RWPE2 (cell line): Measurements from ENCODE around the gene GNAQ.
"Not testable (repeated sequence)": the region's sequence is repeated elsewhere in the genome, so short reads cannot be mapped to it uniquely, and the experiment has no call there.

Experiments used
- ATAC-seq: fragments of 200-7000 bp; cut with Tn5 transposase; 3 replicates; pipeline ENCODE4 v1.9.1; 2021; ENCODE audit warnings: low read depth
- DNase-seq: peaks from one replicate; pipeline ENCODE4 v3.0.0-alpha.2; 2020; ENCODE audit warnings: low spot score
- H3K27ac ChIP-seq: fragments of 450-650 bp; 2 replicates; pipeline ENCODE4 v1.5.1; 2017; ENCODE audit warnings: mild to moderate bottlenecking; ENCODE audit not compliant: poor library complexity, severe bottlenecking
- H3K27me3 ChIP-seq: fragments of 250-450 bp; sonication (Bioruptor Pico); 2 replicates; pipeline ENCODE4 v1.5.1; 2021; ENCODE audit warnings: mild to moderate bottlenecking, moderate library complexity; ENCODE audit not compliant: insufficient read depth, poor library complexity, severe bottlenecking
- H3K36me3 ChIP-seq: fragments of 250-450 bp; sonication (Bioruptor Pico); 2 replicates; pipeline ENCODE4 v1.5.1; 2020; ENCODE audit warnings: low read depth, mild to moderate bottlenecking, moderate library complexity
- H3K4me1 ChIP-seq: fragments of 250-450 bp; sonication (Bioruptor Pico); 2 replicates; pipeline ENCODE4 v1.5.1; 2021; ENCODE audit warnings: mild to moderate bottlenecking, moderate library complexity; ENCODE audit not compliant: insufficient read depth, poor library complexity, severe bottlenecking
- H3K4me3 ChIP-seq: fragments of 250-450 bp; sonication (Bioruptor Pico); 2 replicates; pipeline ENCODE4 v1.5.1; 2021; ENCODE audit warnings: mild to moderate bottlenecking, moderate library complexity; ENCODE audit not compliant: severe bottlenecking
- H3K9me3 ChIP-seq: fragments of 250-450 bp; sonication (Bioruptor Pico); 2 replicates; pipeline ENCODE4 v1.5.1; 2021; ENCODE audit warnings: mild to moderate bottlenecking, moderate library complexity; ENCODE audit not compliant: severe bottlenecking
- CTCF ChIP-seq: fragments of 450-650 bp; IDR thresholded peaks from one replicate; pipeline ENCODE4 v1.5.1; 2017; ENCODE audit warnings: mild to moderate bottlenecking, moderate library complexity; ENCODE audit not compliant: poor library complexity, severe bottlenecking

Gene GNAQ

DNA sequence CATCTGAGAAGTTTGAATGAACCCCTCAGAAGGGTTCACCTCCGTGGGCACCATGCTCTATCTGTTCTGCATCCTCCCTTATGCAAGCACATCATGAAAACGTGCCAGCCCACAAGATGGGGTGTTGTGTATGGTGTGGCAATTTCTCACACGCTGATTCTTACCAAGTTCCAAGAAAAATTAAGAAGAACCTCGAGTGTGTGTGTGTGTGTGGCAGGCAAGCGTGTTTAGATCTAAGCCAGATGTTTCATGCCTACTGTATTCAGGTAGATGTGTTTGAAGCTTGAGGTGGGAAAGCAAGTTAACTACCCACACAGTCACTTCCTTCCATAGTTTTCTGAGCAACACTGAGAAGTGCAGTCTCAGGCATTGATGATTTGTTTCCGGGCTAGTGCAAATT, 305.8 kb downstream of the GNAQ start:
- Histone ChIP-seq H3K4me1 (no peaks in the 10 kb centered on the region), H3K27me3 (no peaks in the 10 kb centered on the region), H3K4me3 (no peak overlapping the region), H3K36me3 (peaks cover 6% of the 10 kb centered on the region), H3K27ac (no peak overlapping the region), H3K9me3 (no peaks in the 10 kb centered on the region)
- DNase-seq = no peak
- no peak for TF ChIP-seq CTCF
- no peak for ATAC-seq

DNA sequence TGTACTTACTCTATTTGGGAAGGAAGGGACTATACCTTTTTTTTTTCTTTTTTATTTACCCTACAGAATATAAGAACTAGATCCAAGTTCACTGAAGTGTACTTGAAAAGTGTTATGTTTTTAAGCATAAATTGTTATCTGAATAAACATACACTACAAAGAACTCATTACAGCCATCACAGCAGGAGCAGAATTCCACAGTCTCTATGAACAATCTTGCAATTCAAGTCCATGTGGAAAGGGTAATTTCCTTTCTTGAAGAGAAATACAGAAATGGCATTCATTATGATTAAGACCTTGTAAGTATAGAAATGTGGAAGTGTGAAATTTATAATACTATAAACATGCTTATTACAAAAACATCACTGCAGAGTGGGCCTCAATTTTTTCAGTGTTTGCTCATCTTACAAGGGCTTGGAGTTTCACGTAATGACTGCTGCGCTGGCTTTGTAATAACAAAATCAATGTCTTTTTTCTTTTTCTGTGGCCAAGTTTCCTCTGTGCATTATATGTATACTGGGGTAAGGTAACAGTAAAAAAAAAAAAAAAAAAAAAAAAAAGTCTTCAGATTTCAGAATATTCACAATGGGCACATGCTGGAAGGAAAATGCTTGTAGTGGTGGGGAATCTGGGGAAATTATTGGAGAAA, 306.4 kb downstream of the GNAQ start:
- no peak for TF ChIP-seq CTCF
- no peak for ATAC-seq
- peaks cover 6% of the 10 kb centered on the region for H3K36me3 ChIP-seq

GRCh38 chr9:77721156-77721555, 310.5 kb downstream of the GNAQ start:
- not testable (repeated sequence) for H3K9me3 ChIP-seq, H3K4me1 ChIP-seq, DNase-seq, ATAC-seq, H3K36me3 ChIP-seq, H3K4me3 ChIP-seq, H3K27me3 ChIP-seq, H3K27ac ChIP-seq

More for the DNA sequence above, 306.4 kb downstream of the GNAQ start:
- no peaks in the 10 kb centered on the region for H3K9me3 ChIP-seq
- no peak for DNase-seq
- no peak overlapping the region for H3K4me3 ChIP-seq
- no peaks in the 10 kb centered on the region for H3K27me3 ChIP-seq
- H3K4me1 ChIP-seq = no peaks in the 10 kb centered on the region
- H3K27ac ChIP-seq = no peak overlapping the region

DNA sequence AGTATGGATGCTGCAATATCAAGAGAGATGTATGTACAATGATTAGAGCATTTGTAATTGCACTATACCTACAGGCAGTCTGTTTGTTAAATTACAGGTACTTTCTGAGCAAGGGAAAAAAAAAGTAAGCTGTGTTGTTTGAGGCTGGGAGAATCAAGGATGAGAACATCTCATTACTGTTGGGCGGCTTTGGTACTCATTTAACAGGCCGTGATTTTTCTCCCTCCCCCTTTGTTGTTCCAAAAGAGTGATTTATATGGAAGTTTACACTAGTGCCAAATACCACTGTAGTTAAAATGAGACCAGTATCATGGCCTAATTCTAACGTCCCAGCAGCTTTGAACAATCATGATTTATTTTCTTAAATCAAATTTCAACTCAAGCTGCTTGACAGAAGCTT, 312.3 kb downstream of the GNAQ start:
- DNase-seq (no peak), ATAC-seq (no peak)
- Histone ChIP-seq H3K27ac (no peak overlapping the region), H3K4me1 (peaks cover 9% of the 10 kb centered on the region), H3K36me3 (peaks cover 3% of the 10 kb centered on the region; the same call in 1 of the 2 replicates), H3K4me3 (no peak overlapping the region), H3K9me3 (no peaks in the 10 kb centered on the region), H3K27me3 (no peaks in the 10 kb centered on the region)
- TF ChIP-seq CTCF = no peak

DNA sequence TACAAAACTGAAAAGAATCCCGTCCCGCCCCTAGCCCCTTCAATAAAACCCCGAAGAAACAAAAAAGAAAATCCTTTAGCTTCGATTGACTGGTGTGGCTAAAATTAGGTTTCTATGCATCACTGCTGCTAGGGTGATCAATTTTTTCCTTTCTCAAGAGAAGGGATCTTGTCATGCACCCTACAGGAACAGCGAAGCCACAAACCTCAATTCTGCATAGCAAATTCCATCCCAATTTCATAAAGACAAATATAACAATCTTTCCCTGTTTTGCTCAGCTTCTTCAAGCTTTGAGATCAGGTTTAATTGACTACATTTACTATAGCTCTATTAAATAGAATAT, 313.3 kb downstream of the GNAQ start:
- H3K4me3 ChIP-seq, H3K27me3 ChIP-seq, H3K9me3 ChIP-seq, DNase-seq, H3K36me3 ChIP-seq, ATAC-seq: not testable (repeated sequence)
- Histone ChIP-seq H3K4me1 (peaks cover 18% of the 10 kb centered on the region), H3K27ac (peak overlapping the region; percentile 51)

DNA sequence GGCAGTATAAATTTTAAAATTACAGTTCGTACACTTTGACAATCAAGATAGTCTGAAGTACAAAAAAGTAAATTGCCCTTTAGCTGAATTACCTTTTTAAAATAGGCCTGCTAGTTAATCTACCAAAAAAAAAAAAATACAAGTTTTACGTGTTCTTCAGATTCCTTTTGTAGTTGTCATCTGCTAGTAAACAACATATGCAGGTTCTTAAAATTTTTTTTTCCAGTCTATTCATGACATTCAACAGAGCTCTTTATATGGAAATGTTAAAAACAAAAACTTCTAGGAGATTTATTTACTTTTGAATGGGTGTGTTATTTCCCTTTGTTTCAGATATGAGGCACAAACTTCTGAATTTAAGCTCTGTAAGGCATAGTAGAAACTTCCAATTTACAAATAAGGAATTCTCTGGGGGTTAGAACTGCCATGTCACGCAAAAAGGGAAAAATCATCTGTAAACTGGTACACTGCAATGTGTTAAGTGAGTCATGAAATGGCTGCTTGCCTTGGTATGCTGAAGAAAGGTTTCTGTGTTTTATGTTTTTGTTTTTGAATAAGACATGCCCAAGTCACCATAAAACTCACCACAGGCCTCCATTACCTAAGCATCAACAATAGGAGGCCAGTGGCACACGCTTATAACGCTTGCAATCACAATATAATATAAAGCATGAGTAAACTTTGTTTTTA, 313.9 kb downstream of the GNAQ start:
- peak overlapping the region; percentile 51 for H3K27ac ChIP-seq
- H3K4me1 ChIP-seq = peaks cover 21% of the 10 kb centered on the region
- not testable (repeated sequence) for DNase-seq, H3K9me3 ChIP-seq, H3K27me3 ChIP-seq, H3K36me3 ChIP-seq, H3K4me3 ChIP-seq
- peak; percentile 71 for ATAC-seq
